Hematopoietic multipotent progenitor cell treated with erythropoietin and hydrocortisone succinate and interleukin-3 and kit ligand, for 6 days (in vitro differentiated cells): ENCODE measurements around the gene SALL4.
"Not testable (repeated sequence)": the region's sequence is repeated elsewhere in the genome, so short reads cannot be mapped to it uniquely, and the experiment has no call there.

Source experiments
- DNase-seq: peaks from one replicate; pipeline ENCODE4 v3.0.0-alpha.2; 2015

Gene SALL4

DNA sequence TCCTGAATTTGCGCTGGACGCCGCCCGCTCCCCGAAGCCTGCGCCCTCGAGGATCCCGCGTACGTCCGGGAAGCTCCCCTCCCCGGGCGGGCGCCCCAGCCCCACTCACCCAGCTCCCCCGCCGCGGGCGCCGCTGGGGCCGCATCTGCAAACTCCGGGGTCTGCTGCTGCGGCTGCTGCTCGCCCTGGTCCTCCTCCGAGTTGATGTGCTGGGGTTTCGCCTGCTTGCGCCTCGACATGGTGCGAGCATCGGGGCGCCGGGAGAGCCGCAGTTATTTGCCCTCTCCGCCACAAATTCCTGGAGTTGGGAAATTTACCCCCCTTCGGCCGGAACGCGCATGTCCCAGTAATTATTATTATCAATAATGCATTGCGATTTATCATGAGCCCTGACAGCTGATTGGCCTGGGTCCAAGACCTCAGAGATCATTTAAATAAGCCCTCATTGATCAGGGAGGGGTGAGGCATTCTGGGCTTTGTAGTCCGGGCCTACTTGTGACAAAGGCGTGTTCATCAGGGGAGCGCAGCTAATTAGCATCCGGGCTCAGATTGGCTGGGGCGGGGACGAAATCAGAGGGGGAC lies at the start of gene SALL4:
SALL4 (minus strand) TSS at position 352 of the 582 bp plus-strand sequence; CDS start at position 239, 113 bp downstream.
- DNase-seq, result no peak

GRCh38 chr20:51848346-51848745 lies 46.0 kb upstream of the SALL4 start:
- DNase-seq, result no peak

- no peak for DNase-seq
Observed at GRCh38 chr20:51840865-51841264, 38.5 kb upstream of the SALL4 start.

GRCh38 chr20:51837876-51838420 lies 35.6 kb upstream of the SALL4 start:
- no peak for DNase-seq

DNA sequence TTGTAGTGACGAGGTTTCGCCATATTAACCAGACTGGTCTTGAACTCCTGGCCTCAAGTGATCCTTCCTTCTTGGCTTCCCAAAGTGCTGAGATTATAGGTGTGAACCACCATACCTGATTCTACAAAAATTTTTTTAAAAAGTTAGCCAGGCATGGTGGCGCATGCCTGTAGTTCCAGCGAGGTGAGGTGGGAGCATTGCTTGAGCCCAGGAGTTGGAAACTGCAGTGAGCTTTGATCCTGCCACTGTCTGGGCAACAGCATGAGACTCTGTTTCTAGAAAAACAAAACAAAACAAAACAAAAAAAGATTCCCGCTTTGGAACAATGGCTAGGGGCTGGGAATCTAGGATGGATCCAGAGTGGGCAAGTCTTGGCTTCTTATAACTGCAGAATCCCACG lies 35.1 kb upstream of the SALL4 start:
- no peak for DNase-seq

GRCh38 chr20:51833326-51833725 lies 31.0 kb upstream of the SALL4 start:
- no peak for DNase-seq

- no peak for DNase-seq
Observed at GRCh38 chr20:51832276-51832675, 30.0 kb upstream of the SALL4 start.

GRCh38 chr20:51831866-51832265 lies 29.5 kb upstream of the SALL4 start:
- DNase-seq, result no peak

DNA sequence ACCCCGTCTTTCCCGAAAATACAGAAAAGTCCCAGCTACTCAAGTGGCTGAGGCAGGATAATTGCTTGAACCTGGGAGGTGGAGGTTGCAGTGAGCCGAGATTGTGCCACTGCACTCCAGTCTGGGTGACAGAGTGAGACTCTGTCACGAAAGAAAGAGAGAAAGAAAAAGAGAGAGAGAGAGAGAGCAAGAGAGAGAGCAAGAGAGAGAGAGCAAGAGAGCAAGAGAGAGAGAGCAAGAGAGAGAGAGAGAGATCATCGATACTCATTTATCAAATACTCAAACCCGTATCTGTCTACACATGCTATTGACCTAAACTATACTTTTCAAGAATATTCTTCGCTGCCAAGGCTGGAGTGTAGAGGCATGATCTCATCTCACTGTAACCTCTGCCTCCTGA lies 28.2 kb upstream of the SALL4 start:
- no peak for DNase-seq

DNA sequence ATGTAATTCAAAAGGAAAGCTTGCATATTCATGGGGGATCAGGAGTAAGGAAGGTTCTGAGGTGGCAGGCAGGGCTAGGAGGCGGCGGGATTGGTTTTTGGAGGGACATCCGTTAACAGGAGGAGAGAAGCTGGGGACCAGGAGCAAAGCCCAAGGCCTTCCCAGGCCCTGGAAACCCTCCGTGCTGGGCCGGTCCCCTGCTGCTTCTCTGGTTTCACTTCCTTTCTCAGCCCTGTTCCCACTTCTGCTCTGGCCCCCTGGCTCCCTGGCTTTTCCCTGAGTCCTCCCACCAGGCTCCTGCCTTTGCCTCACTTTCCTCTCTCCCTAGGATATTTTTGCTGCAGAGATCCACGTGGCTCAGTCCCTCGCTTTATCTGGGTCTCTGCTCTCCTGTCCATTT lies 26.4 kb upstream of the SALL4 start:
- no peak for DNase-seq

GRCh38 chr20:51826372-51826771 lies 24.1 kb upstream of the SALL4 start:
- DNase-seq, result no peak

DNA sequence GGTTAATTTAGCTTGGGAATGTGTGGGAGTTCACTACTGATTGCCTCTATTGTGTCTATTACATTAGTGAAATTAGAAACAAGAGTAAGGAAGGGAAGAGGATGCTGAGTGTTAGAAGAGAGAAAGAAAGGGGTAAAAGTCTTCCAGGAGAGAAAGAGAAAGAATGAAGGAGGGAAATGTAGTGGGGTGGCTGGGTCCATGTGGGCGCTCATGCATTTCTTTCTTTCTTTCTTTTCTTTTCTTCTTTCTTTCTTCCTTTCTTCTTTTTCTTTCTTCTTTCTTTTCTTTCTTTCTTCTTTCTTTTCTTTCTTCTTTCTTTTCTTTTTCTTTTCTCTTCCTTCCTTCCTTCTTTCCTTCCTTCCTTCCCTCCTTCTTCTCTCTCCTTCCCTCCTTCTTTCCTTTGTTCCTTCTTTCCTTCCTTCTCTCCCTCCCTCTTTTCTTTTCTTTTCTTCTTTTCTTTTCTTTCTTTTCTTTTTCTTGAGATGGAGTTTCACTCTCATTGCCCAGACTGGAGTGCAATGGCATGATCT lies 16.2 kb upstream of the SALL4 start:
- no peak for DNase-seq

DNA sequence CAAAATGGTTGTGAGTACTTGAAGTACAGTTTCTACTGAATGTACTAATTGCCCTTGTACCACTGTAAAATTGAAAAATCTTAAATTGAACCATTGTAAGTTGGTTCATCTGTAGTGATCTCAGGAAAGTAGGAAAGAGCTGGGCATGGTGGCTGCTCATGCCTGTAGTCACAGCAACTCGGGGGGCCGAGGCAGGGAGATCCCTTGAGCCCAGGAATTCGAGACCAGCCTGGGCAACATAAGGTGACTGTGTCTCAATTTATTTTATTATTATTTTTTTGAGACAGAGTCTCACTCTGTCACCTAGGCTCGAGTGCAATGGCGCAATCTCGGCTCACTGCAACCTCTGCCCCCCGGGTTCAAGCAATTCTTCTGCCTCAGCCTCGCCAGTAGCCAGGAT lies 14.5 kb upstream of the SALL4 start:
- DNase-seq, result not testable (repeated sequence)

DNA sequence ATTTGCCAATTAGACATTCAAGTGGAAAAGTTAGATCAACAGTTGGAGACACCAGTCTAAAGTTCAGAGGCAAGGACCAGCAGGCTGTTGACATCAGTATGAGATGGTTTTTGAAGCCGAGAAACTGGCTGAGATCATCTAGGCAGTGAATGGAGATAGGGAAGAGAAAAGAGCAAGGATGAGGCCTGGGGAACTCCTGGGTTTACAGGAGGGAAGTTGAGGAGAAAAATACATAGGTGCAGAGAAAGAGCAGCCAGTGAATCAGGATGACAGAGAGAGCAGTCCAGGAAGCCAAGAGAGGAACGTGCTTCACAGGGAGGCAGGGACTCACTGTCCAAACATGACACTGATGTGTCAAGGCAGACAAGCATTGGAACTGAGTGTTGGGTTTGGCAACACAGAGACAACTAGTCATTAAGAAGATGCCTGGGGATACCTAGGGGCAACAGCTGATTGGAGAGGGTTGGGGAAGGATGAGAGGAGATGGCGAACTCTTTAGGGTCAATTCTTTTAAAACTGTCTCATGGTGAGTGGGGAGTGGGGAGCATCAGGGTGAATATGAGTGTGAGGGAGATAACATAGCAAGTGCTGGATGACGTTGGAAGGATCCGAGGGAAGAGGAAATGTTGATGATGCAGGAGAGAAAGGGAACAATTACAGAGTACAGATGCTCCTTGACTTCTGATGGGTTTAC lies 13.2 kb upstream of the SALL4 start:
- no peak for DNase-seq

GRCh38 chr20:51812861-51813260 lies 10.5 kb upstream of the SALL4 start:
- no peak for DNase-seq

DNA sequence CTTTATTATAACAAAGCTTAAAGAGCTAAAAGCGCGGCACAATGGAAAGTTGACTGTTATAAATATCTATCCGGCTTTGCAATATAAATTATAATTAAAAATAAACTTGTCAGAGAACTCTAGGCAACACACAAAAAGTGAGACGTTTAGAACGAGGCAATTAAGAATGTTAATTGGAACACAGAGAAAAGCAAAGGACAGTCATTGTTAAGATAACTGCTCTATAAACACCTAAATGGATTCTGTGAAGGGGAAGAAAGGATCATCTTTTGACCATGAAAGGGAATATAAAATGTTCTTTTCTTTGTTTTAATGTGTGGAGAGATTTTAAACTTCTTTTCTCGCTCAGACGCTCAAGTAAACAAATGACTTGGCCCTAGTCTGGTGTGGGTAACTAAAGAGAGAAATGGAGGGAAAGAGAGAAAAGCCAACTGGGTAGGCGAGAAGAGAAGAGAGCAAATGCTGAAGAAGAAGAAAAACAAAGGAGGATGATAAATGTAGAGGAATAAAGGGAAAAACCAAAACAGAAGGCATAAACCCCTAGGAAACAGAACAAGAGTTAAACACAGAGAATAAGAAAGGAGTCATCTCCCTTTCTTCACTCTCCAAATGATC lies 9.3 kb upstream of the SALL4 start:
- DNase-seq, result no peak

DNA sequence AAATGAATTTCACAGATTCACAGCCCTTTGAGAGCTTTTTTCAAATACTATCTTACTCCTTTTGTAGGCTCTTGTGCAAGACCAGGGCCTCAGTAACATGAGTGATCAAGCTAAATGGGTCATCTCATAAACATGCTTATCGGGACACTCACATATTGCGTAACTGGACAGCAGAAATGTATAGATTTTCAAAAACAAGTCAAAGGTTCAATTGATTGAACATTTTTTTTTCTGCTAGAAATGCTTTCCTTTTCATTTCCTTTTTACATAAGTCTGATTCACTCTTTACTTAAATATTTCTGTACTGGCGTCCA lies 8.7 kb upstream of the SALL4 start:
- no peak for DNase-seq

DNA sequence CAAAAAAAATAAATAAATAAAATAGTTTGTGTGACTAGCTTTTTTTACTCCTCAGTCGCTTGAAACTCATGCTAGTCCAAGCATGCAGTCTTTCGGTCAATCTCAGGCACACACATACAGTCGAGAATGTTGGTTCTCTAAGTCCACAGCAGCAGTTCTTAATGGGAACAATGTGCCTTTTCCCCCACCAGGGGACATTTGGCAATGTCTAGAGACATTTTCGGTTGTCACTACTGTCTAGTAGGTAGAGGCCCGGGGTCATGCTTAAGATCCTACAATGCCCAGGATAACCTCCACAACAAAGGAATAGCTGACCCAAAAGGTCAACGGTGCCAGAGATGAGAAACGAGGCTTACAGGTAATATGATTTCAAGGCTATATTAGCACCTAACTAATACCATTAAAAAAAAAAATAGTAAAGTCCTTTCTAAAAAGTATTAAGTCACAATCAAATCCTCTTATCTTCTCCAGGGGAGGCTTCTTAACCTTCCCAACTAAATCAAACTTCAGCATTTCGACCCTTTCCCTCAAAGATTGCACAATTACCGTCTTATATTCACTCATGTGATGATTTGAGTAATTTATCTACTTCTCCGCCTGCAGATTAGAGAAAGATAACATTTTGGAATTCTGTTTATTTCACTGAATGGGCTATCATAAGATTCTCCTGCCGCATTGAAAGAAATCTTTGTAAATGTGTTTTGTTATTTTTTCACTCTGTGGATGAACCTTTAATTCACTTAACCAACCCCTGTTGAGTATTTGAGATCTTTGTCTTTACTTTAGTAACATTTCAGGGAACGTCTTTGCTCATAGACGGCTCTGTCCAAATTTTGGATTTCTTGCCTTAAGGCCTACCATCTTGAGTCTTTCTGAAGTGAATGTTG lies 8.1 kb upstream of the SALL4 start:
- DNase-seq, result no peak

- no peak for DNase-seq
Observed at GRCh38 chr20:51807720-51808250, 5.5 kb upstream of the SALL4 start.

- DNase-seq, result no peak
Observed at GRCh38 chr20:51804754-51805153, 2.4 kb upstream of the SALL4 start.

- no peak for DNase-seq
Observed at GRCh38 chr20:51803148-51803854, 980 bp upstream of the SALL4 start.

GRCh38 chr20:51801823-51802123 lies 548 bp downstream of the SALL4 start:
- DNase-seq, result no peak
